OCI-LY7 (cell line): ENCODE measurements around the gene GALNT2.

Experiments used
- EZH2phosphoT487 ChIP-seq: fragments of 200-600 bp; sonication (generic); IDR thresholded peaks from 2 replicates; pipeline ENCODE4 v1.6.1; 2018; ENCODE audit warnings: low read depth, borderline replicate concordance, mild to moderate bottlenecking, mixed run types, antibody characterized with exemption, low read length, moderate library complexity, mixed read lengths
- TF ChIP-seq, protein P1 (sequence below): fragments of 200-600 bp; sonication (generic); conservative IDR thresholded peaks from 2 replicates; pipeline ENCODE4 v1.5.1; 2014; ENCODE audit warnings: mild to moderate bottlenecking, antibody characterized with exemption, low read length, moderate library complexity, mixed read lengths

DNA sequence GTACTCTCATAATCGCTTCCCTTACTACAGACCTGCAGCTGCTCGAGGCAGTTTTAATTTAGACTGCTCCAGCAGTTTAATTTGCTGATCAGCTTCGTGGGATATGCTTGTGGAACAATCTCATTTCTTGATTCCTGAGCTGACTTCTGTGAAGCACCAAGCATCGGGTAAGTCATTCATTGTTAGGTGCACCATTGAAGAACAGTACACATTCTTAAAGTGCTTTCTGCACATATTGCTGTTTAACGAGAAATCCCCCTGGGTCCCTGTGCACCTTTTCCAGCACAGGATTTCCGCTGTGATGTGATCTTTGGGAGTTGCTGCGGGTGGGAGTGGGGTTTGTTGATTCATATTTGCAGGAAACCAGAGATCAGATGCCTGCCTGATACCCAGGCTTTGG, 9.1 kb downstream of the GALNT2 start:
- TF ChIP-seq, protein P1, sequence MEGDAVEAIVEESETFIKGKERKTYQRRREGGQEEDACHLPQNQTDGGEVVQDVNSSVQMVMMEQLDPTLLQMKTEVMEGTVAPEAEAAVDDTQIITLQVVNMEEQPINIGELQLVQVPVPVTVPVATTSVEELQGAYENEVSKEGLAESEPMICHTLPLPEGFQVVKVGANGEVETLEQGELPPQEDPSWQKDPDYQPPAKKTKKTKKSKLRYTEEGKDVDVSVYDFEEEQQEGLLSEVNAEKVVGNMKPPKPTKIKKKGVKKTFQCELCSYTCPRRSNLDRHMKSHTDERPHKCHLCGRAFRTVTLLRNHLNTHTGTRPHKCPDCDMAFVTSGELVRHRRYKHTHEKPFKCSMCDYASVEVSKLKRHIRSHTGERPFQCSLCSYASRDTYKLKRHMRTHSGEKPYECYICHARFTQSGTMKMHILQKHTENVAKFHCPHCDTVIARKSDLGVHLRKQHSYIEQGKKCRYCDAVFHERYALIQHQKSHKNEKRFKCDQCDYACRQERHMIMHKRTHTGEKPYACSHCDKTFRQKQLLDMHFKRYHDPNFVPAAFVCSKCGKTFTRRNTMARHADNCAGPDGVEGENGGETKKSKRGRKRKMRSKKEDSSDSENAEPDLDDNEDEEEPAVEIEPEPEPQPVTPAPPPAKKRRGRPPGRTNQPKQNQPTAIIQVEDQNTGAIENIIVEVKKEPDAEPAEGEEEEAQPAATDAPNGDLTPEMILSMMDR: no peak
- TF ChIP-seq EZH2phosphoT487: no peak
